CD8-positive, alpha-beta memory T cell (primary cell): Measurements from ENCODE around the gene FDXR. TPM values are rescaled to one million over a fixed set of nuclear protein-coding genes. Genes with fewer than 3 reads are reported as not detected.
"Not testable (repeated sequence)": the region's sequence is repeated elsewhere in the genome, so short reads cannot be mapped to it uniquely, and the experiment has no call there.

Source experiments
- CTCF ChIA-PET: fragments of 350-600 bp; sonication (Branson Sonifier 250); formaldehyde crosslinking; loops from one replicate; lab custom pipeline; 2021; ENCODE audit warnings: antibody characterized with exemption; lab: Charles Lee
- POLR2A ChIA-PET: fragments of 350-600 bp; sonication (Branson Sonifier 250); formaldehyde crosslinking; loops from one replicate; lab custom pipeline; 2021; ENCODE audit warnings: antibody characterized with exemption; lab: Charles Lee
- DNase-seq, 5 donors: peaks; one replicate each; pipeline versions ENCODE4 v3.0.0 to v3.0.0-alpha.2; 2020 to 2022; ENCODE audit warnings: mixed read lengths in 1 of 5
- H3K27ac ChIP-seq: one replicate; pipeline ENCODE4 v1.7.0; 2013; ENCODE audit warnings: low read depth, mild to moderate bottlenecking, low read length, moderate library complexity
- H3K27me3 ChIP-seq: 2 replicates; pipeline ENCODE4 v1.7.0; 2013; ENCODE audit warnings: low read length, mild to moderate bottlenecking; ENCODE audit not compliant: insufficient read depth, poor library complexity, severe bottlenecking
- H3K36me3 ChIP-seq: 2 replicates; pipeline ENCODE4 v1.7.0; 2013; ENCODE audit warnings: mild to moderate bottlenecking, low read length, moderate library complexity; ENCODE audit not compliant: insufficient read depth
- H3K4me1 ChIP-seq: 2 replicates; pipeline ENCODE4 v1.7.0; 2013; ENCODE audit warnings: mild to moderate bottlenecking, low read length, moderate library complexity; ENCODE audit not compliant: insufficient read depth
- H3K4me3 ChIP-seq: 2 replicates; pipeline ENCODE4 v1.7.0; 2013; ENCODE audit warnings: mild to moderate bottlenecking, low read length
- H3K9me3 ChIP-seq: 2 replicates; pipeline ENCODE4 v1.7.0; 2013; ENCODE audit warnings: mild to moderate bottlenecking, low read length
- H3K27ac Mint-ChIP-seq, 8 donors: one replicate each; pipeline ENCODE4 v1.8.0; 2020 to 2021; ENCODE audit warnings: mixed read lengths in 8 of 8, mild to moderate bottlenecking in 6 of 8, inconsistent platforms in 3 of 8, moderate library complexity in 3 of 8
- H3K27me3 Mint-ChIP-seq, 2 donors: one replicate each; pipeline ENCODE4 v1.8.0; 2020 to 2021; ENCODE audit warnings: mixed read lengths in 2 of 2, mild to moderate bottlenecking in 1 of 2, moderate library complexity in 1 of 2
- H3K36me3 Mint-ChIP-seq, 3 donors: one replicate each; pipeline ENCODE4 v1.8.0; 2020 to 2021; ENCODE audit warnings: mixed read lengths in 3 of 3, inconsistent platforms in 1 of 3, mild to moderate bottlenecking in 1 of 3
- H3K4me1 Mint-ChIP-seq, 3 donors: one replicate each; pipeline ENCODE4 v1.8.0; 2020 to 2021; ENCODE audit warnings: mixed read lengths in 3 of 3, inconsistent platforms in 1 of 3, mild to moderate bottlenecking in 1 of 3
- H3K4me3 Mint-ChIP-seq, 7 donors: one replicate each; pipeline ENCODE4 v1.8.0; 2020 to 2021; ENCODE audit warnings: mixed read lengths in 7 of 7, mild to moderate bottlenecking in 6 of 7, moderate library complexity in 4 of 7, inconsistent platforms in 2 of 7
- H3K9me3 Mint-ChIP-seq, 5 donors: one replicate each; pipeline ENCODE4 v1.8.0; 2020 to 2022; ENCODE audit warnings: mixed read lengths in 5 of 5, mild to moderate bottlenecking in 3 of 5, moderate library complexity in 2 of 5, inconsistent platforms in 1 of 5
- polyA plus RNA-seq: library from polyadenylated mRNA; unstranded; fragments of 300-500 nt; fragmentation: Illumina TruSeq; gene quantifications from one replicate; pipeline ENCODE4 v1.2.3, GENCODE V29; 2021
- total RNA-seq, 2 experiments: library from RNA; stranded (reverse); gene quantifications; one replicate each; pipeline ENCODE4 v1.2.3, GENCODE V29; 2021

The FDXR gene
- total and polyA plus RNA-seq, 3 experiments from 2014 or later: 6.4 to 33.3 (median 32.9) TPM

GRCh38 chr17:74918906-74919305, 46.1 kb upstream of the FDXR start:
- H3K9me3 Mint-ChIP-seq: no peaks in the 10 kb centered on the region
- H3K27me3 Mint-ChIP-seq: peaks cover 22 to 49% of the 10 kb centered on the region in 2 donors
- no peak for DNase-seq
- no peaks in the 10 kb centered on the region for H3K9me3 ChIP-seq
- peaks cover 15% of the 10 kb centered on the region for H3K27me3 ChIP-seq
- no peaks in the 10 kb centered on the region for H3K36me3 Mint-ChIP-seq
- H3K4me1 Mint-ChIP-seq: peaks cover 0 to 16% (median 1%) of the 10 kb centered on the region in 3 donors
- CTCF ChIA-PET: interaction anchor here (3.5 kb wide), 1 partner anchor 39 kb away, joined by 14 read pairs; no protein-coding TSS in a partner anchor
- POLR2A ChIA-PET: no interaction called here
- H3K4me3 Mint-ChIP-seq: no peak overlapping the region
- peak overlapping the region in 1 of 8 donors; percentile 24 for H3K27ac Mint-ChIP-seq
- H3K4me3 ChIP-seq: no peak overlapping the region
- H3K36me3 ChIP-seq: no peaks in the 10 kb centered on the region
- H3K27ac ChIP-seq: no peak overlapping the region
- H3K4me1 ChIP-seq: peaks cover 2% of the 10 kb centered on the region

DNA sequence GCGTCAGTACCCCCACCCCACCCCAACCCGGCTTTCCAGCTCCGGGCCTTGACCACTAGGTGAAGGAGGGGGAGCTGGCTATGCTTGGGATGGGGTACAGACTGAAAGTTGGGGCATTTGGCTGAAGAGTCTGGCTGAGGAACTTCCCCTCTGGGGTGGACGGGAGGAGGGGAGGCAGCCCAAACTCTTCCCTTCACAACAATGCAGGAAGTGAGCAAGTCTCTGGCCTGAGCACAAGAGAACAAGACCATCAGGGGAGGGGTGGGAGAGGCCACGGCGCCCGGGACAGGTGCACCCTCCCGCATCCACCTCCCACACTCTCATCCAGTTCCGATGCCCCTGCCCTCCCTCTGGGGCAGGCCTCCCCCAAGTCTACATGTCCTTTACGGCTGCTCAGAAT, 44.6 kb upstream of the FDXR start:
- CTCF ChIA-PET: no interaction called here
- Histone ChIP-seq H3K27me3 (peaks cover 7% of the 10 kb centered on the region), H3K27ac (no peak overlapping the region)

DNA sequence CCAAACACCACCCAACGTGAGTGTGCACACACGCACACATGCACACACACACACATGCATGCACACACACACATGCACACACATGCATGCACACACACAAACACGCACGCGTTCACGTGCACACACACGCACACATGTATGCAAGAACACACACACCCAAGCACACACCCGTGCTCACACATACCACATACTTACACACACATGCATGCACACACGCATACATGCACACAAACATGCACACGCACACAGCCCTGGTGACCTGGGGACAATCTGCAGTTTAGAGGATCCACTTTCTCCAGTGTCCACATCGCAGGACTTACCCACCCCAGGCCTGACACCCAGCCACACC, 44.0 kb upstream of the FDXR start:
- H3K27me3 Mint-ChIP-seq: peaks cover 11 to 37% of the 10 kb centered on the region in 2 donors

More for the DNA sequence above, 44.6 kb upstream of the FDXR start:
- no peaks in the 10 kb centered on the region for H3K4me1 ChIP-seq
- POLR2A ChIA-PET: no interaction called here
- H3K36me3 ChIP-seq: no peaks in the 10 kb centered on the region
- no peak for DNase-seq
- H3K9me3 ChIP-seq: no peaks in the 10 kb centered on the region
- H3K4me1 Mint-ChIP-seq: peaks cover 0 to 4% (median 0%) of the 10 kb centered on the region in 3 donors
- no peak overlapping the region for H3K4me3 Mint-ChIP-seq
- no peak overlapping the region for H3K4me3 ChIP-seq
- H3K36me3 Mint-ChIP-seq: no peaks in the 10 kb centered on the region
- no peak overlapping the region for H3K27ac Mint-ChIP-seq
- H3K27me3 Mint-ChIP-seq: peaks cover 14 to 42% of the 10 kb centered on the region in 2 donors
- H3K9me3 Mint-ChIP-seq: no peaks in the 10 kb centered on the region

GRCh38 chr17:74916136-74916850, 43.5 kb upstream of the FDXR start:
- no peaks in the 10 kb centered on the region for H3K4me1 ChIP-seq
- Mint-ChIP-seq H3K4me3 (no peak overlapping the region), H3K27me3 (peaks cover 11 to 32% of the 10 kb centered on the region in 2 donors), H3K9me3 (no peaks in the 10 kb centered on the region), H3K4me1 (peaks cover 0 to 3% (median 0%) of the 10 kb centered on the region in 3 donors), H3K27ac (no peak overlapping the region), H3K36me3 (no peaks in the 10 kb centered on the region)
- no peaks in the 10 kb centered on the region for H3K27me3 ChIP-seq
- no peak overlapping the region for H3K27ac ChIP-seq
- ChIA-PET CTCF (no interaction called here), POLR2A (no interaction called here)
- DNase-seq: no peak
- H3K9me3 ChIP-seq: no peaks in the 10 kb centered on the region
- H3K36me3 ChIP-seq: no peaks in the 10 kb centered on the region
- H3K4me3 ChIP-seq: no peak overlapping the region

More for the DNA sequence above, 44.0 kb upstream of the FDXR start:
- no peaks in the 10 kb centered on the region for H3K36me3 Mint-ChIP-seq
- CTCF ChIA-PET: no interaction called here
- peaks cover 0 to 3% (median 0%) of the 10 kb centered on the region in 3 donors for H3K4me1 Mint-ChIP-seq
- H3K27me3 ChIP-seq: peaks cover 4% of the 10 kb centered on the region
- H3K4me3 Mint-ChIP-seq: no peak overlapping the region
- no peaks in the 10 kb centered on the region for H3K4me1 ChIP-seq
- no peaks in the 10 kb centered on the region for H3K9me3 ChIP-seq
- POLR2A ChIA-PET: no interaction called here
- no peaks in the 10 kb centered on the region for H3K36me3 ChIP-seq
- no peak overlapping the region for H3K27ac ChIP-seq
- no peak for DNase-seq
- no peak overlapping the region for H3K4me3 ChIP-seq
- no peaks in the 10 kb centered on the region for H3K9me3 Mint-ChIP-seq
- peak overlapping the region in 1 of 8 donors; percentile 65 for H3K27ac Mint-ChIP-seq

GRCh38 chr17:74911423-74911822, 38.6 kb upstream of the FDXR start:
- DNase-seq, H3K4me1 ChIP-seq, CTCF ChIA-PET, H3K9me3 ChIP-seq, H3K27me3 ChIP-seq, H3K4me3 Mint-ChIP-seq, H3K36me3 Mint-ChIP-seq, H3K36me3 ChIP-seq, H3K27ac ChIP-seq, H3K27ac Mint-ChIP-seq, H3K4me3 ChIP-seq, H3K9me3 Mint-ChIP-seq, H3K4me1 Mint-ChIP-seq, POLR2A ChIA-PET: not testable (repeated sequence)
- H3K27me3 Mint-ChIP-seq: peaks cover 3 to 14% of the 10 kb centered on the region in 2 donors

DNA sequence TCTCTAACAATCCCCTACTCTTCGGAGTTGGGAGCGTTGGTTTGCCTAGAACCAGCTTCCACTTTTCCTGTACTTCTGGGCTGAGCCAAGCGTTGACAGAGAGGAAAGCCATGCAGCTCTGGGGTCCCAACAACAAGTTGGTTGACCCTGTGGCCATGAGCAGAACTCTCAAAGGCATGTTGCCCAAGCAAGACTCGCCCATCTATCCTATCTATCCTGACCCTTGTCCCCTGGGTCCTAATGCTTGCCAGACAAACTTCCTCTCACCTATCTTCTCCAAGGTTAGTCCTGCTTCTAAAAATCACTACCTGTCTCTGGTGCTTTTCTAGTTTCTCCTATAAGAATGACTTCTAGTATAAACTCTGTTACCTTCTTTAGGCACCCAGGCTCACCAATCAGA, 36.3 kb upstream of the FDXR start:
- H3K27me3 Mint-ChIP-seq: peaks cover 1 to 17% of the 10 kb centered on the region in 2 donors
- not testable (repeated sequence) for H3K9me3 Mint-ChIP-seq, H3K4me1 Mint-ChIP-seq

GRCh38 chr17:74907012-74907411, 34.2 kb upstream of the FDXR start:
- no peak for DNase-seq
- Mint-ChIP-seq H3K4me3 (no peak overlapping the region), H3K27ac (no peak overlapping the region), H3K36me3 (no peaks in the 10 kb centered on the region), H3K9me3 (peaks cover 0 to 2% (median 0%) of the 10 kb centered on the region in 5 donors), H3K27me3 (peaks cover 2 to 32% of the 10 kb centered on the region in 2 donors), H3K4me1 (no peaks in the 10 kb centered on the region)
- Histone ChIP-seq H3K36me3 (no peaks in the 10 kb centered on the region), H3K9me3 (no peaks in the 10 kb centered on the region), H3K27ac (no peak overlapping the region), H3K4me3 (no peak overlapping the region), H3K27me3 (no peaks in the 10 kb centered on the region), H3K4me1 (no peaks in the 10 kb centered on the region)
- ChIA-PET POLR2A (no interaction called here), CTCF (no interaction called here)

More for the DNA sequence above, 36.3 kb upstream of the FDXR start:
- H3K27ac Mint-ChIP-seq, H3K36me3 ChIP-seq, H3K4me3 Mint-ChIP-seq, H3K4me3 ChIP-seq, H3K27ac ChIP-seq, H3K27me3 ChIP-seq, H3K4me1 ChIP-seq, CTCF ChIA-PET, POLR2A ChIA-PET, H3K9me3 ChIP-seq, DNase-seq, H3K36me3 Mint-ChIP-seq: not testable (repeated sequence)

DNA sequence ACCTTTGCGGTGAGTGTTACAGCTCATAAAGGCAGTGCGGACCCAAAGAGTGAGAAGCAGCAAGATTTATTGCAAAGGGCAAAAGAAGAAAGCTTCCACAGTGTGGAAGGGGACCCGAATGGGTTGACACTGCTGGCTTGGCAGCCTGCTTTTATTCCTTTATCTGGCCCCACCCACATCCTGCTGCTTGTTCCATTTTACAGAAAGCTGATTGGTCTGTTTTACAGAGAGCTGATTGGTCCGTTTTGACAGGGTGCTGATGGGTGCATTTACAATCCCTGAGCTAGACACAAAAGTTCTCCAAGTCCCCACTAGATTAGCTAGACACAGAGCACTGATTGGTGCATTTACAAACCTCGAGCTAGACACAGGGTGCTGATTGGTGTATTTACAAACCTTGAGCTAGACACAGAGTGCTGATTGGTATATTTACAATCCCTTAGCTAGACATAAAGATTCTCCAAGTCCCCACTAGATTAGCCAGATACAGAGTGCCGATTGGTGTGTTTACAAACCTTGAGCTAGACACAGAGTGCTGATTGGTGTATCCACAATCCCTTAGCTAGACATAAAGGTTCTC, 33.5 kb upstream of the FDXR start:
- DNase-seq, CTCF ChIA-PET: not testable (repeated sequence)

More for the DNA sequence above, 33.5 kb upstream of the FDXR start:
- H3K9me3 ChIP-seq, POLR2A ChIA-PET, H3K36me3 Mint-ChIP-seq, H3K4me3 ChIP-seq, H3K27ac ChIP-seq, H3K27me3 ChIP-seq, H3K4me3 Mint-ChIP-seq, H3K4me1 Mint-ChIP-seq, H3K36me3 ChIP-seq, H3K9me3 Mint-ChIP-seq, H3K4me1 ChIP-seq: not testable (repeated sequence)
- Mint-ChIP-seq H3K27me3 (peaks cover 2 to 39% of the 10 kb centered on the region in 2 donors), H3K27ac (peak overlapping the region in 1 of 8 donors; percentile 56)
